Vagina (tissue), 2 donors: ENCODE results near the gene NAA38.

Source experiments
- POLR2A ChIP-seq, 2 donors: fragments of 450-650 bp; IDR thresholded peaks; one replicate each; pipeline ENCODE4 v1.6.1; 2017; ENCODE audit warnings: antibody characterized with exemption in 2 of 2, mild to moderate bottlenecking in 2 of 2, moderate library complexity in 2 of 2
- POLR2AphosphoS5 ChIP-seq, 2 donors: sonication (generic); formaldehyde crosslinking; IDR thresholded peaks; one replicate each; pipeline ENCODE4 v1.9.0; 2017; ENCODE audit warnings: antibody characterized with exemption in 2 of 2, mild to moderate bottlenecking in 2 of 2, low read depth in 1 of 2; ENCODE audit not compliant: insufficient read depth in 1 of 2

DNA sequence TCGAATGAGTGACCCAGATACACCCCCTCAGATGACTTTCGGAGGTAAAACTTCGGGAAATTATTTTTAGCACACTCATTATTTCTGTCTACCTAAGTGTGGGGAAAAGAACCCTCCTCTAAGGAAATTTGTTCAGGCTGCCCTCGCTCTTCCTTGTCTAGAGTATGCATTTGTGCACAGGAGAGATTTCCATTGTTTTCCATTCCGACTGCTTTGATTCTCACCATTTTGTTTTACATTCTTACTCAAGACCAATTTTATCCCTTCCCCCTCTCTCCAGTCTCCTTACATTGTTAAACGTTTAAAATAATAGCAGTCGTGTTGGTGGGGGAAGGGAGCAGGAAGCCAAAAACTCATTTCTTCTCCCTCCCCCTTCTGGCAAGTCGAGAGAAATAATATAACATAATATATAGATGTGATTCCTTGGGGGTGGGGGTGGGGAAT, 29.7 kb upstream of the NAA38 start:
- TF ChIP-seq POLR2AphosphoS5 (IDR thresholded peaks at IDR 0.05; ENCODE audit: insufficient read depth in 1 of 2, low read depth in 1 of 2) (no peak), POLR2A (IDR thresholded peaks at IDR 0.05) (no peak)
